DND-41 (cell line): ENCODE measurements around the gene HSPA1A.

ENCODE experiments used
- EZH2 ChIP-seq: IDR thresholded peaks from 3 replicates; pipeline ENCODE4 v1.6.1; 2012; ENCODE audit warnings: borderline replicate concordance, low read depth, mild to moderate bottlenecking, moderate library complexity, low read length, inconsistent platforms; ENCODE audit not compliant: severe bottlenecking
- TF ChIP-seq, protein P1 (sequence below): IDR thresholded peaks from 2 replicates; pipeline ENCODE4 v1.5.1; 2012; ENCODE audit warnings: borderline replicate concordance, low read length, moderate library complexity, mild to moderate bottlenecking; ENCODE audit not compliant: poor library complexity, severe bottlenecking; ENCODE audit errors: extremely low read depth

DNA sequence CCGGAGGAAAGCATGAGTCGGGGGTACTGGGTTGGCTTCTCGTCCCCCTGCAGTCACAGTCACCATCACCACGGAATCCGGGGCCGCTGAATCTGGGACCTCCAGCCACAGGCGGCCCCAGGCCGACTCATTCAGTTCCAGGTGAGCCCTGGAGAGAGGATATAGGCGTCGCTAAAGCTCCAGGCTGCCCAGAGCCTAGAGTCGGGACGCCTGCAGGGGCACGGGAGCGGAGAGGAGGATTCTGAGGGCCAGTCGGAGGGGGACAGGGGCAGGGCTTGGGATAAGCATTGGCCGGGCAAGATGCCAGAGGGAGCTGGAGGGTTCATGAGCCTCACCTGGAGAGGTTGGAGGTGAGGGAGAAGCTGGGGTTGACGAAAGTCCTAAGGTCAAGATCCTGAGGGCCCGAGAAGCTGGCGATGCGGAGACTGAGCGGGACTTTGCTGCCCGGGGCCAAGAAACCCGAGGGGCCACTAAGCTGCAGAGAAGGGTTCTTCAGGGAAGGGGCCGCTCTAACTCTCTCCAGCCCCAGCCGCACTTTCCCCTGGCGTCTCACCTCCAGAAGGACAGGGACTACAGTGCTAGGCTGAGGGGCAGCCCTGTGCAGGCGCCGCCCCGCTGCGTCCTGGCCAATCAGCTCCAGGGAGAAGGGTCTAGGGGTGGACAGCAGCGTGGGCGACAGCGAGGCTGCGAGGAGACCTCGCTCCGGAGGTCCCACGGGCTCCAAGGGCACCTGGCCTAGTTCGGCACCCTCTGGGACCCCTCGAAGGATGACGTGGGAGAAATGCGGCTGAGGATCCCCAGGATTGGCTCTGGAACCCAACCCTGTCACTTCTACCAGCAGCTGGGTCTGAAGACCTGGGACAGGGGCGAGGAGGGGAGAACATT, 49.2 kb upstream of the HSPA1A start:
- TF ChIP-seq, protein P1, sequence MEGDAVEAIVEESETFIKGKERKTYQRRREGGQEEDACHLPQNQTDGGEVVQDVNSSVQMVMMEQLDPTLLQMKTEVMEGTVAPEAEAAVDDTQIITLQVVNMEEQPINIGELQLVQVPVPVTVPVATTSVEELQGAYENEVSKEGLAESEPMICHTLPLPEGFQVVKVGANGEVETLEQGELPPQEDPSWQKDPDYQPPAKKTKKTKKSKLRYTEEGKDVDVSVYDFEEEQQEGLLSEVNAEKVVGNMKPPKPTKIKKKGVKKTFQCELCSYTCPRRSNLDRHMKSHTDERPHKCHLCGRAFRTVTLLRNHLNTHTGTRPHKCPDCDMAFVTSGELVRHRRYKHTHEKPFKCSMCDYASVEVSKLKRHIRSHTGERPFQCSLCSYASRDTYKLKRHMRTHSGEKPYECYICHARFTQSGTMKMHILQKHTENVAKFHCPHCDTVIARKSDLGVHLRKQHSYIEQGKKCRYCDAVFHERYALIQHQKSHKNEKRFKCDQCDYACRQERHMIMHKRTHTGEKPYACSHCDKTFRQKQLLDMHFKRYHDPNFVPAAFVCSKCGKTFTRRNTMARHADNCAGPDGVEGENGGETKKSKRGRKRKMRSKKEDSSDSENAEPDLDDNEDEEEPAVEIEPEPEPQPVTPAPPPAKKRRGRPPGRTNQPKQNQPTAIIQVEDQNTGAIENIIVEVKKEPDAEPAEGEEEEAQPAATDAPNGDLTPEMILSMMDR = no peak
- no peak for TF ChIP-seq EZH2
